Loucy (cell line): ENCODE results near the gene KLHDC10.

Experiments
- CTCF ChIP-seq: fragments of 200-600 bp; sonication (generic); conservative IDR thresholded peaks from 2 replicates; pipeline ENCODE4 v1.5.1; 2014; ENCODE audit warnings: mild to moderate bottlenecking, antibody characterized with exemption, low read length
- EZH2phosphoT487 ChIP-seq: fragments of 200-600 bp; IDR thresholded peaks from 2 replicates; pipeline ENCODE4 v1.6.1; 2018; ENCODE audit warnings: antibody characterized with exemption, mild to moderate bottlenecking, moderate library complexity, borderline replicate concordance

DNA sequence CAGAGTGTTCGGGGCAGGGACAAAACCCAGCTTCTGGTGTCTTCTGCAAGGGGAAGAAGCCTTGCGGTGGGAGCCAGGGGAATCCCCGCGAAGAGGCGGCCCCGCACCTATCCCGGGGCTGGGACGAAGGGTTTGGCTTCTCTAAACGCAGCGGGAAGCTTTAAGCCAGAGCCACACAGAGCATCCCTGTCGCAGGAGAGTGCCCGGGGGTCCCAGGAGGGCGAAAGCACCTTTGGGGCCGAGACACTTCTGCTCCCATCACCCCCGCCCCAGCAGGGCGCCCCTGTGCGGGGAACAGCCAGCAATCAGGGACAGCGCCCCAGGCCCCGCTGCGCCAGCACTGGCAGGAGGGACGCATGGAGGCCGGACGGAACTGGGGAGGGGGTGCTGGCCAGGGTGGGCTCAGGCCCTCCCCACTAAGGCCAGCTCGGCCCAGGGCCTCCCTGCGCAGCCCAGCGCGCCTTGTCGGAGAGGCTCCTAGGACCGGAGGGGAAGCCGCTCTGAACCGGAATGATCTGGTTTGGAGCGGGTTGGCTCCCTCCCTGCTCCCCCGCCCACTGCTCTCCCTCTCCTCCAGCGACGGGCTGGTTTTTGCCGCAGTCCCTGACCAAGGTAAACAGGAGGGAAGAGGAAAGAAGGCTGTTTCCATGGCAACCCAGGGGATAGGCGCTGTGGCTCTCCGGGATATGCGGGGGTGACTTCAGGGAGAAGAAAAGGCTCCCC, 71.0 kb downstream of the KLHDC10 start:
- TF ChIP-seq CTCF (no peak), EZH2phosphoT487 (no peak)
